ENCODE measurements around the gene SLC39A13.

Gene SLC39A13

DNA sequence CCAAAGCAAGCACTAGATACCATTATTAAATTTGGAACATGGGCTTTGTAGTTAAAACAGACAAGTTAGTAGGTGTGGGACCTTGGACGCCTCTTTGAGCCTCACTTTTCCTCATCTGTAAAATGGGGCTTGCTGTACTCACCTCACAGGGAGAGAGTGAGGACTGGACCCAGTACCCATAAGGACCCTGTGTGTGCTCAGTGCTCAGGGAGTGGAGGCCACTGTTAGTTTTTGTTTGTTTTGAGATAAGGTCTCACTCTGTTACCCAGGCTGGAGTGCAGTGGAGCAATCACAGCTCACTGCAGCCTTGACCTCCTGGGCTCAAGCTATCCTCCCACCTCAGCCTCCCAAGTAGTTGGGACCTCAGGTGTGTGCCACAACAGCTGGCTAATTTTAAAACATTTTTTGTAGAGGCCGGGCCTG lies 31.7 kb downstream of the SLC39A13 start:
- no peak for DNase-seq (ENCODE audit: low read depth)

DNA sequence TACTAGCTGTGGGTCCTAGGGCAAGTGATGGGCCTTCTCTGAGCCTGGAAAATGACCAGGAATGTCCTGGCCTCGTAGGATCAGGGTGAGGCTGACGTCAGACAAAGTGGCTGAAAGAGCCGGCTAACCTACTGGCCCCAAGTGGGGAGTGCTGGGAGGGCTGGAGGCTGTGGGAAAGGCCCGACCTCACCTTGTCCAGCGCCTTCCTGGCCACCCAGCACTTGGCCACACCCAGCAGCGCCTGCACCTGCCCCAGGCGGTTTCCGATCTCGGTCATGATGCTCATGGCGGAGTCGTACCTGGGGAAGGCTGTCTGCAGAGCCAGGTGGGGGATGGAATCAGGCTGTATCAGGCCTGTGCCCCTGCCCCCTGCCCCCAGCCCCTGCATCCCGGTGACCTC lies 33.0 kb downstream of the SLC39A13 start:
- TF ChIP-seq, protein P1, sequence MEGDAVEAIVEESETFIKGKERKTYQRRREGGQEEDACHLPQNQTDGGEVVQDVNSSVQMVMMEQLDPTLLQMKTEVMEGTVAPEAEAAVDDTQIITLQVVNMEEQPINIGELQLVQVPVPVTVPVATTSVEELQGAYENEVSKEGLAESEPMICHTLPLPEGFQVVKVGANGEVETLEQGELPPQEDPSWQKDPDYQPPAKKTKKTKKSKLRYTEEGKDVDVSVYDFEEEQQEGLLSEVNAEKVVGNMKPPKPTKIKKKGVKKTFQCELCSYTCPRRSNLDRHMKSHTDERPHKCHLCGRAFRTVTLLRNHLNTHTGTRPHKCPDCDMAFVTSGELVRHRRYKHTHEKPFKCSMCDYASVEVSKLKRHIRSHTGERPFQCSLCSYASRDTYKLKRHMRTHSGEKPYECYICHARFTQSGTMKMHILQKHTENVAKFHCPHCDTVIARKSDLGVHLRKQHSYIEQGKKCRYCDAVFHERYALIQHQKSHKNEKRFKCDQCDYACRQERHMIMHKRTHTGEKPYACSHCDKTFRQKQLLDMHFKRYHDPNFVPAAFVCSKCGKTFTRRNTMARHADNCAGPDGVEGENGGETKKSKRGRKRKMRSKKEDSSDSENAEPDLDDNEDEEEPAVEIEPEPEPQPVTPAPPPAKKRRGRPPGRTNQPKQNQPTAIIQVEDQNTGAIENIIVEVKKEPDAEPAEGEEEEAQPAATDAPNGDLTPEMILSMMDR (conservative IDR thresholded peaks at IDR 0.05; ENCODE audit: low read length), result no peak
- H3K4me3 ChIP-seq (ENCODE audit: low read length), result no peak overlapping the region
- no peak for DNase-seq (ENCODE audit: low read depth)

More for the DNA sequence above, 31.7 kb downstream of the SLC39A13 start:
- no peak overlapping the region for H3K4me3 ChIP-seq (ENCODE audit: low read length)
- TF ChIP-seq, protein P1 (conservative IDR thresholded peaks at IDR 0.05; ENCODE audit: low read length), result no peak

DNA sequence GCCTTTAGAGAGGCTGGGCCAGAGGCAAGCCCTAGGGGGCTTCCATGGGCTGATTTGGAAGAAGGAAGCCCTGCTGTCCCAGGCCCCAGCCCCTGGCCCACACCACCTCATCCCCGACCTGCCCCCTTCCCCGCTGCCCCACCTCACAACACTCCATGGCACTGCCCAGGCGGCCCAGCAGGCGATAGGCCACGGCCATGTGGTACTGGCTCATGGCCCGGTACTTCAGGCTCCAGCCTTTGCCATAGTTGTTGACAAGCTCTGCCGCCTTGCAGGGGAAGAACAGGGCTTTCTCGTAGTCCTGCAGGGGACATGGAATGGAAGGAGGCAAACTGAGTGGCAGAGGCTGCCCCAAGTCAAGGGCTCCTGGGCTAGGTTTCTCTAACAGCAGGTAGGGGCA lies 34.1 kb downstream of the SLC39A13 start:
- no peak for DNase-seq (ENCODE audit: low read depth)
- H3K4me3 ChIP-seq (ENCODE audit: low read length), result no peak overlapping the region
- TF ChIP-seq, protein P1 (conservative IDR thresholded peaks at IDR 0.05; ENCODE audit: low read length), result no peak

DNA sequence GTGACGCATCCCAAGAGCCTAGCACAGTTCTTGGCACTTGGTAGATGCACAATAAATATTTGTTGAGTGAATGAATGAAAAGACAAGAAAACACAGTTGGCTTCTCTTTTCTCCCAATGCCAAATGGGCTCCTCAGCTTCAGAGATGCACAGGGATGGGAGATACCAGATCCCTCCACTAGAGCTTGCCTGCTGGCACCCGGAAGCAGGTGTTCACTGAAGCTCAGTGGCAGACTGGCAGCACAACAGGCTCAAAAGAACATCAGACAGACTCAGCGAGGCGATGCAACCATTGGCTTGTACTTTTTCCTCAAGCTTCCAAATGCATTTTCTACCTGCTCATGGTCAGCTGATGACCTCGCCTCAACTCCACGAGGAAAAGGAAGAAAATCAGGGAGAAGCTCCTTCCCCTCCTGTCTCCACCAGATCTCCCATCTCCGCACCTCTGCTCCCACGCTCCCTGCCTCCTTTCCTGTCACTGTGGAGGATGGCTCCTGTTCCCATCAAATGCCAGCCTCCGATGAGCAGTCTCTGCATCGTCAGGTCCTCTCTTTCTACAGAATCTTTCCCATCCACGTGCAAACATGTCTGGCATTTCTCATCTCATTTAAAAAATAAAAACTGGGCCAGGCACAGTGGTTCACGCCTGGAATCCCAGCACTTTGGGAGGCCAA lies 34.8 kb downstream of the SLC39A13 start:
- no peak for DNase-seq (ENCODE audit: low read depth)
- TF ChIP-seq, protein P1 (conservative IDR thresholded peaks at IDR 0.05; ENCODE audit: low read length), result no peak
- H3K4me3 ChIP-seq (ENCODE audit: low read length), result no peak overlapping the region

DNA sequence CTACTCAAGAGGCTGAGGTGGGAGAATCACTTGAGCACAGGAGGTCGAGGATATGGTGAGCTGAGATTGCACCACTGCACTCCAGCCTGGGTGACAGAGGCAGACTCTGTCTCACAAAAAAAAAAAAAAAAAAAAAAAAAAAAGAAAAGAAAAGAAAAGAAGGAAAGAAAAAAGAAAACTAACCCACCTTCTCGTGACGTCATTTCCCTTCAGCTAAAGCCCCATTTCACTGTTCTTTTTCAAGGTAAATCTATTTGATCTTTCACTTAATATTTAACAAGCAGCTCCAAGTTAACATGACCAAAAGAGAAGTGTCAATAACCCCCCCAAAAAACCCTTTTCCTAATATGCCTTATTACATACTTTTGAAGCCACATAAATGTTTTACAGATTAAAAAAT lies 35.4 kb downstream of the SLC39A13 start:
- no peak for DNase-seq (ENCODE audit: low read depth)
- TF ChIP-seq, protein P1 (conservative IDR thresholded peaks at IDR 0.05; ENCODE audit: low read length), result no peak
- H3K4me3 ChIP-seq (ENCODE audit: low read length), result no peak overlapping the region

DNA sequence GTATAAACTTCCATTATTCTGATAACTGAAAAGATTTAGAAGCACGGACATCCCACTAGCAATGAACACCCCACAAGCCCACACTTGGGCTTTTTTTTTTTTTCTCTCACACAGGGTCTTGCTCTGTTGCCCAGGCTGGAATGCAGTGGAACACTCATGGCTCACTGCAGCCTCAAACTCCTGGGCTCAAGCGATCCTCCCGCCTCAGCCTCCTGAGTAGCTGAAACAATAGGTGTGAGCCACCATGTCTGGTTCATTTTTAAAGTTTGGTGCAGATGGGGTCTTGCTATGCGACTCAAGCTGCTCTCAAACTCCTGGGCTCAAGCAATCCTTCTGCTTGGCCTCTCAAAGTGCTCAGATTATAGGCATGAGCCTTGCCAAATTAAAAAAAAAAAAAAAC lies 37.5 kb downstream of the SLC39A13 start:
- TF ChIP-seq, protein P1 (conservative IDR thresholded peaks at IDR 0.05; ENCODE audit: low read length), result no peak
- no peak for DNase-seq (ENCODE audit: low read depth)
- H3K4me3 ChIP-seq (ENCODE audit: low read length), result no peak overlapping the region

DNA sequence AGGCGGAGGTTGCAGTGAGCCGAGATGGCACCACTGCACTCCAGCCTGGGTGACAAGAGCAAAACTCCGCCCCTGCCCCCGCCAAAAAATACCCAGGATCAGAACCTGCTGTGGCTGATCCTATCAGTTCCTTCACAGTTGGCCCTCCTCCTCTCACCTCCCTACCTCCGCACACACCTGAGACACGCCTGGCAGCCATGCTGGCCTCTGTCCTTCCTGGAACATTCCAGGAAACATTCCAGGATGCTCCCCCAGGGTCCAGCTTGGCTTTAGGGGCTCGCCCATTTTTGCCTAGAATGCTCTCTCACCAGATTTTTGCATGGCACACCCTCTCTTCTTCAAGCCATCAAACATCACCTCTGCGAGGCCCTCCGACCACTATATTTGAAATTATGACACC lies 38.4 kb downstream of the SLC39A13 start:
- no peak overlapping the region for H3K4me3 ChIP-seq (ENCODE audit: low read length)
- DNase-seq (ENCODE audit: low read depth), result no peak
- TF ChIP-seq, protein P1 (conservative IDR thresholded peaks at IDR 0.05; ENCODE audit: low read length), result no peak
